Measurements from ENCODE around the gene SLC39A12.

SLC39A12 gene

DNA sequence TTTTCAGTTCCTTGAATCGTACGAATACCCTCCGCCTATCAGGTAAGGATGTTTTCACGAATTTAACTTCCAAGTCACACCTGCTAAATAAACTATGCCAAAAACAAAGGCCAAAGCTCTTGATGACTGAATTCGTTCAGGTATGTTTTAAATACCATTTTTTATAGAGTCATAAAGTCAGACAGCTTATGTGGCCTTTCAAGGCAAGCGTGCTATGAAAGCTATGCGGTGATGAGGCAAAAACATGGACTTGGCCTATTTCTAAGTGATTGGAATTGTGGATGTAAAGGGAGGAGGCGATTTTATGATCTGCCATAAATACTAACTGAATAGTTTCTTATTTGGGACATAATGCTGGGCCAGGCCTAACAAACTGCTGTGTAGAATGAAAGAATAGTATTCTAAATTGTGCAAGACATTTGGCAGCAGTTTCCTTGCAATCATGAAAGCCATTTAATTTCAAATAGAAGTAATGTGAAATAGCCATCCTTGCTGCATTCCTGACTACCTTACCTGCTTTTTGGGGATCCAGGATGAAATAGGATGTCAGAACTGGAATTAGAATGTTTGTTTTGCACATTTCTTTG is 14.0 kb downstream of the SLC39A12 start:
- DNase-seq = no peak

DNA sequence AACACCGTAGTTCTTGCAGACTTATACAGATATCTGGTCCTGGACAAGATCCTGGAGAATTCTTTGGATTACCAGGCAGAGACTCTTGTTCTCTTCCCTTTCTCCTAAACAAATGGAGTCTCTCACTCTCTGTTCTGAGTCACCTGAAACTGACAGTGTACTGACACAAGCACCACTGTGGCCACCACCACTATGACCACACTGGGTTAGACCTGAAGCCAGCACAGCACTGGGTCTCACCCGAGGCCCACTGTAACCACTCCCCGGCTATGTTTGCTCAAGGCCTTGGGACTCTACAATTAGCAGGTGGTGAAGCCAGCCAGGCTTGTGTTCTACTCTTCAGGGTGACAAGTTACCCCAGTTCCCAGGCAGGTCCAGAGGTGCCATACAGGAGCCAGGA is 22.8 kb downstream of the SLC39A12 start:
- no peak for DNase-seq

- DNase-seq = no peak
These were observed 29.3 kb downstream of the SLC39A12 start for GRCh38 chr10:17980846-17981565.

- peak; percentile 17 to 37 for DNase-seq
These were observed 30.2 kb downstream of the SLC39A12 start for GRCh38 chr10:17981766-17982380.

- DNase-seq = no peak
These were observed 32.3 kb downstream of the SLC39A12 start for GRCh38 chr10:17984056-17984455.

DNA sequence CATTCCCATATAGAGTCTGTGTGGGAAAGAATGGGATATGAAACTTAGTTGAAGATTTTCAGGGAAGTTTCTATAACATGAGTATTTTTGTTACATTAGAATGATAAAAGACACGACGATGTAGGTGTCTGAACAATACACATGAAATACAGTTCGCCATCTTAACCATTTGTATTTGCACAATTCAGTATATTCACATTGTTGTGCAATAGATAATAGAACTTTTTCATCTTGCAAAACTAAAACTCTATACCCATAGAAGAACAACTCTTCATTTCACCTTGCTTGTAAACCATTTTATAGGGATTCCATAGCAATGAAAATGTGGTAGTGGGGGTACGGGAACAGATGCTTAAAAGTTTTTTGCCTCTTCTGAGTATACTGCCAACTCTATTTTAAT is 32.8 kb downstream of the SLC39A12 start:
- no peak for DNase-seq

DNA sequence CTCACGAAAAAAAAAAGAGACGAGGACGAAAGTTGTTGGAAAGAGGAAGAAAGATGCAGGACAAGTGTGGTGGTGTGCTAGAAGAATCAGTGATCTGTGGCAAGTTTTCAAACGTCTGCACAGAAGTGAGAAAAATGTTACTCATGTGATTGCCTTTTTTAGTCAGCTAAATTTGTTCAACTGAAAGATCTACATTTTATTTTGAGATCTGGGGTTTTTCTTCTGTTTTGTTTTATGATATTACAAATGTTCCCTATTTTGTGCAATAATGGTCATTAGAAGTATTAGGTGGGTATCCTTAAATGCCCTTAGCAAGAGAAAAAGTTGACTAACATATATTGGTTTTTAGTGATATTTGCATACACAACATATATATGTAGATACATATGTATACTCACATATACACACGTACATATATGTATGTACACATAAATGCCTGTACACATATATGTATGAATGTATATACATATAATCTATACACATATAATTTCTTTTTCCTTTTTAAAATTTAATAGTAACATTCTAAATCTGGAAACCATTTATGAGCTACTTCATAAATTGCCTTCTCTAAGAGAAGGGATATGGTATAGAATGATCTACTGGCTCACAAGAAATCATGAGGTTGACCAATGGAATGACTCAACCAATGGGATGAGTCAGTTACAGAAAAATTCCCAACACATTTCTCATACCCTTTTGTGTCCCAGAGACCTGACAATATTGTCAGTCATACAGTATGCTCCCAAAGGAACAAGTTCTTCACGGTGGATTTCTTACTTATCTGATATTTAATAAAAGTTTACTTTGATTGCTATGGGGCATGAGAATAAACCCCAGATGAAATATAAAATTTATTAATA is 38.4 kb downstream of the SLC39A12 start:
- peak; percentile 19 to 55 for DNase-seq

DNA sequence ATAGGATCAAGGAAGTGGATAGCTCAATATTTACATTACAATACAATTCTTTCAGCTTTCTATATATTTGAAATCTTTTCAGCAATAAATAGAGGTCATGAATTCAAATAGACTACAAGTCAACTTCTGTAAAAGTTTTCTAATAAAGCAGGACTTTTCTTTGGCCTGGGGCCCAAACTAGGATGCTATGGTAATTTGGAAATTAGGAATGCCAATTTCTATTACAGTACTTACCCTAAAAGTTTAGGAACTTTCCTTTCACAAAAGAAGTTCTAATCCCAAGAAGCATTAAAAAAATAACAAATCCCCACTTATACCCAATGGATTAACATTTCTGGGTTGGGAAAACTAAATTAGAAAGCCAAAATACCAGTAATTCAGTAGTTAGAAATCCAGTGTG is 40.5 kb downstream of the SLC39A12 start:
- no peak for DNase-seq

GRCh38 chr10:17993361-17993760 is 41.6 kb downstream of the SLC39A12 start:
- DNase-seq = no peak

DNA sequence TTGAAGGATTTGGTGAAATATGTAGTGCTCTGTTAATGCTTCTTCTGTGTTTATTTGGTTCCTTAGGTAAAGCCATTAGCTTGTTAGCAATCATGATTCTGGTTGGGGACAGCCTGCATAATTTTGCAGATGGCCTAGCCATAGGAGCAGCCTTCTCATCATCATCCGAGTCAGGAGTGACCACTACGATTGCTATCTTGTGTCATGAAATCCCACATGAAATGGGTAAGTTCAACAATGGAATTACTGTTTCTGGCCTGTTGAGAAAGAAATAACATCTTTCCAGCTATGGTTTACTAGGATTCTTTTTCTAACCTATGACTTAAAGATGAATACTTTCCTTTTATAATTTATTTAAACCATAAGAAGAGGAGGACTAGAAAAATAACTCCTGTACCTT is 48.9 kb downstream of the SLC39A12 start:
- no peak for DNase-seq

- no peak for DNase-seq
These were observed 53.7 kb downstream of the SLC39A12 start for GRCh38 chr10:18005445-18005780.

DNA sequence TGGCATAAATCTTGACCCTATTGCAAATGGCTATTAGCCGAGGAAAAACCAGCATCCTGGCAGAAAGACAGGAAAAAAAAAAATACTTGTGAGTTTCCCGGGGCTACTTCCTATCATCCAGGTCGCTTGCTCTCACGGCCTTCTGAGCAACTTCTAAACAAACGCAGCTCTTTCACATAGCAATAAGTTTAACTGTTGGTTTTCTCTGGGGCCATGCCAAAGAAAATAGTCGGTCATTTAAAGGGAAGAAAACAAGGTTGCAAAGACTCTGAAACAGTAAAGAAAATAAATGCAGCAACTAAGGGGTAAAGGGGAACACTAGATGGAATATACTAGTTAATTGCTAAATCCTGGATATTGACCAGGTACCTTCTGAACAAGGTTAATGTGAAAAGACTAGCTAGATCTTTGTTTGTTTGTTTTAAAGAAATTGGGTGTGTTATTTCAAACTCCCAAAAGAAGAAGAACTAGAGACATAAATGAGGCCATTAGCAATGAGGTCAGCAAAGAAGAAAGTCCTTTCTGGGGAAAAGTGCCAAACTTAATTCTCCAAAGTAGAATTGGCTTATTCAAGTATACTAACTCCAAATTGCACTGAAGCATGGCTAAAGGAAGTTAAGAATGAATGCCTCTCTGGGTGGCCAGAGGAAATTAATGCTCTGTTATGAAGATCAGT is 54.2 kb downstream of the SLC39A12 start:
- DNase-seq = no peak

DNA sequence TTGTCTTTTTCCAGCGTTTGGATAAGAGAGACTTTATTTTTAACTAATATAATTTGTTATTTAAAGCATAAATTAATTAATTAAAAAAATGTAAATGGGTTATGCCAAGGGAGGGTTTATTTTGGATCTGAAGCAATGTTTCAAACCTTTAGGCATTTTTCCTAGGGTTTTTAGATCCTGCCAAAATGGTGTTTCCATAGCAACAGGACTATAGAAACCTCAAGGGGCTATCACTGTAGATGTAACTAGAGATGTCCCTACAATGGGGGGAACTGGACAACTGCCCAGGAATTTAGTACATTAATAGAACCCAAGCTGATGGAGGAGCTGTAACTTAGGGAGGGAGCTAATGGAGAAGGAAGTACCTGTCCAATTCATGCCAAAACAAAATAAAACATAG is 57.3 kb downstream of the SLC39A12 start:
- DNase-seq = no peak

DNA sequence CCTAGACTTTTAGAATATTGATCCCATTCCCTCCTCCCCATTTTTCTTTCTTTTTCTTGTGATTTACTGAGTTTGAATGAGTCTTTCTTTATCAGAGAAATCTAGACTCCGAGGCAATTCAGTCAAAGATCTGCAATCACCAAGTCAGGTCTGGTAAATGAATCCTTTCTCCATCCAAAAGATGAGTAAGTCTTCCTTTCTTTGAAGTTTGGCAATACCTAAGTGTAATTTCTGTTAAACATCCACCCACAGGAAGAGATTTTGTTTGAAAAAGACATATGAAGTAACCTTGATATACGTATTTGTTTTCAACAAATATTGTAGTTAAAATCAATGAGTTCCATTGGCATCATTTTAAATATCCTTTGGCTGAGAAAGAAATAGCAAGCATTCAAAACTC is 58.3 kb downstream of the SLC39A12 start:
- DNase-seq = no peak

DNA sequence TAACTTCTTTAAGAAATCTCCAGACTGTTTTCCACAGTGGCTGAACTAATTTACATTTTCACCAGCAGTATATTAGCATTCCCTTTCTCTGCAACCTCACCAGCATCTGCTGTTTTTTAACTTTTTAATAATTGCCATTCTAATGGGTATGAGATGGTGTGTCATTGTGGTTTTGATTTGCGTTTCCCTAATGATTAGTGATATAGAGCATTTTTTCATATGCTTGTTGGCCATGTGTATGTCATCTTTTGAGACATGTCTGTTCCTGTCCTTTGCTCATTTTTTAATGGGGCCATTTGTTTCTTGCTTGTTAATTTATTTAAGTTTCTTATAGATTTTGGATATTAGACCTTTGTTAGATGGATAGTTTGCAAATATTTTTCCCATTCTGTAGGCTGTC is 68.8 kb downstream of the SLC39A12 start:
- DNase-seq = no peak

DNA sequence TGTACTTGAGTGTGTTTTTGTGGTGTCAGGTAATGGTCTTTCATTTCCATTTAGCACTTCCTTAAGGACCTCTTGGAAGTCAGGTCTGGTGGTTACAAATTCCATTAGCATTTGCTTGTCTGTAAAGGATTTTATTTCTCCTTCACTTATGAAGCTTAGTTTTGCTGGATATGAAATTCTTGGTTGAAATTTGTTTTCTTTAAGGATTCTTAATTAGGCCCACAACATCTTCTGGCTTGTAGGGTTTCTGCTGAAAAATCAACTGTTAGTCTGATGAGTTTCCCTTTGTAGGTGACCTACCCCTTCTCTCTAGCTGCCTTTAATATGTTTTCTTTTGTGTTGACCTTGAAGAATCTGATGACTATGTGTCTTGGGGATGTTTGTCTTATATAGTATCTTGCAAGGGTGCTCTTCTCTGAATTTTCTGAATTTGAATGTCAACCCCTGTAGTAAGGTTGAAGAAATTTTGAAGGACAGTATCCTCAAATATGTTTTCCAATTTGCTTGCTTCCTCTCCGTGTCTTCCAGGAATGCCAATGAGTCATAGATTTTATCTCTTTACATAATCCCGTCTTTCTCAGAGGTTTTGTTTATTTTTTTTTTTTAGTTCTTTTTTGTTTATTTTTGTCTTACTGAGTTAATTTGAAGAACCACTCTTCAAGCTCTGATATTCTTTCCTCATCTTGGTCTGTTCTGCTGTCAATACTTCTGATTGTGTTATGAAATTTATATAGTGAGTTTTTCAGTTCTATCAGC is 70.2 kb downstream of the SLC39A12 start:
- no peak for DNase-seq

DNA sequence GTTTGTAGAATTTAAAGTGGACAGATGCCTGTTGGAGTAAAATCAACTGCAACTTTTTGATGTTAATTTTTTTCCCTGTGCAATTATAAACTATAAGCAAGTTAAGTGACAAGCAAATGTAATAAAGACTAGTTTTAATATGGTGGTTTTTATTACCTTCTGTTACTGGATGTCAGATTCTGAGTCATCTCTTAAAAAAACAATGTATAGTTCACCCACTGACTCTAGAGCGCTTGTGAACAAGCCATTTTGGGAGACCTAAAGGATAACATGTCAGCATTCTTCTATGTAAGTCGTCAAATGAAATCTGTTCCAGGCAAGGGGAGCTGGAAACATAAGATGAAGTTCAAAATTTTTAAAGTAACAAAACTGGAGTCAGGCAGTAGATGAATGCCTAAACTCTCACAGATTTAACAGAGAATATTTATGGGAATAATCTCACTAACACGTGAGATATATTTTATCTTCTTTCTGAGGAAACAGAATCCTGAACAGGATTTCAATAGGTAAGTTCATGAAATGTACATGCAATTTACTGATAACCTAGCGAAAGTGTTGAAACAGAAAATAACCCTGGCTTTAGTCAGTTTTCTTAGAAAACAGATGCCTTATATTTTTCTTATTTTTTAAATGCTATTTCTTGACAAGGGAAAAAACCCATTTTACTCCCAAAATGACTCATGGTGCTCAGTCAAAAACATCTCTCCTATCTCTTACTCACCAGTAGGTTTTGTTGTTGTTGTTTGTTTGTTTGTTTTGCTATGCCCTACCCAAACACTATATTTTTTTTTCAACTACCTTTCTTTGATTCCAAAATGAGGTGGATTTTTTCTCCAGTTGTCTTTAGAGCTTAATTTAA is 91.7 kb downstream of the SLC39A12 start:
- no peak for DNase-seq

- no peak for DNase-seq
These were observed 93.4 kb downstream of the SLC39A12 start for GRCh38 chr10:18044976-18045720.

- DNase-seq = no peak
These were observed 104.9 kb downstream of the SLC39A12 start for GRCh38 chr10:18056583-18056982.

- DNase-seq = no peak
These were observed 108.3 kb downstream of the SLC39A12 start for GRCh38 chr10:18059826-18060559.
